ENCODE data around the gene RNF207. TPM values are rescaled to one million over a fixed set of nuclear protein-coding genes. Genes with fewer than 3 reads are reported as not detected.

Gene RNF207
- total RNA-seq, 3 donors from 2014 or later, result 2.7 to 32.4 (median 29.9) TPM

GRCh38 chr1:6170116-6170741 is 35.7 kb upstream of the RNF207 start:
- H3K9me3 ChIP-seq, result no peaks in the 10 kb centered on the region
- no peaks in the 10 kb centered on the region for H3K36me3 ChIP-seq
- TF ChIP-seq CTCF (IDR thresholded peaks at IDR 0.05) (no peak), POLR2A (IDR thresholded peaks at IDR 0.05) (no peak), POLR2AphosphoS5 (IDR thresholded peaks at IDR 0.05) (no peak)
- intact Hi-C loops (cut with DNase I; ENCODE audit: low total_unique reads), result no loop called here
- no peak overlapping the region for H3K4me3 ChIP-seq
- H3K4me1 ChIP-seq, result no peaks in the 10 kb centered on the region
- peaks cover 0 to 51% of the 10 kb centered on the region in 2 donors for H3K27me3 ChIP-seq
- no peak for DNase-seq (ENCODE audit: low spot score in 2 of 2)
- no peak overlapping the region for H3K27ac ChIP-seq

- H3K27me3 ChIP-seq, result peaks cover 0 to 52% of the 10 kb centered on the region in 2 donors
- intact Hi-C loops (cut with DNase I; ENCODE audit: low total_unique reads), result no loop called here
- no peak for TF ChIP-seq CTCF (IDR thresholded peaks at IDR 0.05)
- no peak for TF ChIP-seq POLR2A (IDR thresholded peaks at IDR 0.05)
- TF ChIP-seq POLR2AphosphoS5 (IDR thresholded peaks at IDR 0.05), result no peak
These were observed 35.1 kb upstream of the RNF207 start for GRCh38 chr1:6170742-6171201.

GRCh38 chr1:6171548-6172124 is 34.3 kb upstream of the RNF207 start:
- Histone ChIP-seq H3K36me3 (no peaks in the 10 kb centered on the region), H3K4me3 (no peak overlapping the region), H3K9me3 (no peaks in the 10 kb centered on the region), H3K27me3 (peaks cover 0 to 57% of the 10 kb centered on the region in 2 donors), H3K27ac (no peak overlapping the region), H3K4me1 (no peaks in the 10 kb centered on the region)
- no peak for TF ChIP-seq POLR2AphosphoS5 (IDR thresholded peaks at IDR 0.05)
- no peak for TF ChIP-seq POLR2A (IDR thresholded peaks at IDR 0.05)
- no peak for TF ChIP-seq CTCF (IDR thresholded peaks at IDR 0.05)
- intact Hi-C loops (cut with DNase I; ENCODE audit: low total_unique reads), result no loop called here
- DNase-seq (ENCODE audit: low spot score in 2 of 2), result no peak

More at GRCh38 chr1:6170742-6171201, 35.1 kb upstream of the RNF207 start:
- Histone ChIP-seq H3K27ac (no peak overlapping the region), H3K36me3 (no peaks in the 10 kb centered on the region), H3K9me3 (no peaks in the 10 kb centered on the region), H3K4me3 (no peak overlapping the region), H3K4me1 (no peaks in the 10 kb centered on the region)
- no peak for DNase-seq (ENCODE audit: low spot score in 2 of 2)

GRCh38 chr1:6172549-6172948 is 33.4 kb upstream of the RNF207 start:
- H3K4me3 ChIP-seq, result no peak overlapping the region
- H3K27ac ChIP-seq, result no peak overlapping the region
- no peak for DNase-seq (ENCODE audit: low spot score in 2 of 2)
- H3K4me1 ChIP-seq, result no peaks in the 10 kb centered on the region
- no peaks in the 10 kb centered on the region for H3K9me3 ChIP-seq
- intact Hi-C loops (cut with DNase I; ENCODE audit: low total_unique reads), result no loop called here
- TF ChIP-seq POLR2AphosphoS5 (IDR thresholded peaks at IDR 0.05) (no peak), CTCF (IDR thresholded peaks at IDR 0.05) (no peak), POLR2A (IDR thresholded peaks at IDR 0.05) (no peak)
- H3K36me3 ChIP-seq, result no peaks in the 10 kb centered on the region
- H3K27me3 ChIP-seq, result peaks cover under 1 to 66% of the 10 kb centered on the region in 2 donors

- H3K27me3 ChIP-seq, result peaks cover 12 to 78% of the 10 kb centered on the region in 2 donors
- DNase-seq (ENCODE audit: low spot score in 2 of 2), result no peak
- intact Hi-C loops (cut with DNase I; ENCODE audit: low total_unique reads), result no loop called here
These were observed 31.1 kb upstream of the RNF207 start for GRCh38 chr1:6174621-6175410.

More at GRCh38 chr1:6174621-6175410, 31.1 kb upstream of the RNF207 start:
- Histone ChIP-seq H3K36me3 (no peaks in the 10 kb centered on the region), H3K4me3 (no peak overlapping the region), H3K4me1 (peaks cover 6 to 8% of the 10 kb centered on the region in 2 donors), H3K27ac (no peak overlapping the region), H3K9me3 (no peaks in the 10 kb centered on the region)
- TF ChIP-seq POLR2A (IDR thresholded peaks at IDR 0.05) (no peak), POLR2AphosphoS5 (IDR thresholded peaks at IDR 0.05) (no peak), CTCF (IDR thresholded peaks at IDR 0.05) (no peak)
